H1 (cell line): ENCODE measurements around the gene NAA40. TPM values are rescaled to one million over a fixed set of nuclear protein-coding genes. Genes with fewer than 3 reads are reported as not detected.

ENCODE experiments used
- CTCF ChIA-PET: fragments of 300-600 bp; sonication (Branson Sonifier 250); formaldehyde crosslinking; loops from one replicate; lab custom pipeline; 2021; ENCODE audit not compliant: partially characterized antibody; lab: Charles Lee
- POLR2A ChIA-PET: fragments of 300-600 bp; sonication (Branson Sonifier 250); formaldehyde crosslinking; loops from one replicate; lab custom pipeline; 2021; ENCODE audit warnings: inconsistent platforms; ENCODE audit not compliant: partially characterized antibody; lab: Charles Lee
- DNase-seq, 2 experiments: peaks; one replicate each; pipeline versions ENCODE4 v3.0.0 to v3.0.0-alpha.2; 2010 to 2022; ENCODE audit warnings: low spot score in 2 of 2, low read depth in 1 of 2, mixed read lengths in 1 of 2
- FAIRE-seq: peaks from 2 replicates; lab custom pipeline; 2011; peaks lifted over from hg19 to GRCh38; lab: Jason Lieb, UNC
- H2AFZ ChIP-seq: 2 replicates; pipeline ENCODE4 v1.8.1; 2012; ENCODE audit warnings: low read length, inconsistent platforms
- H2AK5ac ChIP-seq: 2 replicates; pipeline ENCODE4 v1.6.1; 2013; ENCODE audit warnings: low read depth, low read length
- H2BK120ac ChIP-seq: replicated peaks from 2 replicates; pipeline ENCODE3; 2013; ENCODE audit warnings: low read depth, low read length, inconsistent platforms
- H2BK12ac ChIP-seq: 2 replicates; pipeline ENCODE4 v1.6.1; 2013; ENCODE audit warnings: low read depth, low read length
- H2BK15ac ChIP-seq: 2 replicates; pipeline ENCODE4 v1.6.1; 2013; ENCODE audit warnings: low read length
- H2BK20ac ChIP-seq: 2 replicates; pipeline ENCODE4 v1.6.1; 2013; ENCODE audit warnings: low read length
- H2BK5ac ChIP-seq: 2 replicates; pipeline ENCODE4 v1.6.1; 2013; ENCODE audit warnings: low read depth, low read length
- H3K14ac ChIP-seq: 2 replicates; pipeline ENCODE4 v1.6.1; 2013; ENCODE audit warnings: inconsistent platforms; ENCODE audit not compliant: insufficient read length
- H3K18ac ChIP-seq: 2 replicates; pipeline ENCODE4 v1.6.1; 2013; ENCODE audit warnings: low read length; ENCODE audit errors: extremely low read depth
- H3K23ac ChIP-seq: 2 replicates; pipeline ENCODE4 v1.6.1; 2013; ENCODE audit warnings: inconsistent platforms; ENCODE audit not compliant: insufficient read length
- H3K23me2 ChIP-seq: 2 replicates; pipeline ENCODE4 v1.6.1; 2013; ENCODE audit warnings: low read depth, low read length
- H3K27ac ChIP-seq: 2 replicates; pipeline ENCODE4 v1.6.1; 2011; ENCODE audit warnings: low read depth, low read length, inconsistent platforms
- H3K27me3 ChIP-seq, 4 experiments: replicated peaks in 1 of 4; 1 replicate in 1 of 4; 2 replicates in 3 of 4; pipeline versions ENCODE4 v1.6.1 to v1.8.1; 2011 to 2013; ENCODE audit warnings: low read length in 3 of 4, mild to moderate bottlenecking in 3 of 4, inconsistent platforms in 2 of 4, mixed read lengths in 2 of 4, moderate library complexity in 1 of 4; ENCODE audit not compliant: control insufficient read depth in 3 of 4, insufficient read depth in 3 of 4; ENCODE audit errors: extremely low read depth in 1 of 4
- H3K36me3 ChIP-seq, 4 experiments: 2 replicates each; pipeline versions ENCODE4 v1.6.1 to v1.8.1; 2011 to 2013; ENCODE audit warnings: mild to moderate bottlenecking in 4 of 4, low read length in 3 of 4, moderate library complexity in 2 of 4, control low read depth in 1 of 4, inconsistent platforms in 1 of 4; ENCODE audit not compliant: insufficient read depth in 4 of 4, control insufficient read depth in 2 of 4
- H3K4ac ChIP-seq: replicated peaks from 2 replicates; pipeline ENCODE3; 2013; ENCODE audit warnings: low read length, low read depth, mixed read lengths, inconsistent platforms; ENCODE audit not compliant: insufficient read length
- H3K4me1 ChIP-seq, 4 experiments: replicated peaks in 1 of 4; 1 replicate in 1 of 4; 2 replicates in 3 of 4; pipeline versions ENCODE4 v1.6.1 to v1.8.1; 2011 to 2013; ENCODE audit warnings: low read length in 3 of 4, inconsistent platforms in 2 of 4, mixed read lengths in 1 of 4; ENCODE audit not compliant: insufficient read depth in 4 of 4, control insufficient read depth in 3 of 4
- H3K4me2 ChIP-seq, 2 experiments: 2 replicates each; pipeline versions ENCODE4 v1.6.1 to v1.8.1; 2011 to 2013; ENCODE audit warnings: low read depth in 2 of 2, low read length in 2 of 2, control low read depth in 1 of 2, inconsistent platforms in 1 of 2, mild to moderate bottlenecking in 1 of 2; ENCODE audit not compliant: insufficient read depth in 1 of 2
- H3K4me3 ChIP-seq, 4 experiments: fragments of 200-600, 300-600 bp in 1 of 4; sonication (generic), shearing (Covaris generic), sonication (Bioruptor Twin) in 1 of 4; 2 replicates each; pipeline versions ENCODE4 v1.5.1 to v1.8.1; 2011 to 2016; ENCODE audit warnings: low read length in 4 of 4, low read depth in 3 of 4, control low read depth in 2 of 4, inconsistent platforms in 2 of 4, mild to moderate bottlenecking in 2 of 4, mixed read lengths in 1 of 4, moderate library complexity in 1 of 4; ENCODE audit not compliant: insufficient read depth in 2 of 4; ENCODE audit errors: extremely low read depth in 1 of 4
- H3K56ac ChIP-seq: replicated peaks from 2 replicates; pipeline ENCODE3; 2013; ENCODE audit warnings: low read depth, mild to moderate bottlenecking, mixed read lengths, low read length, inconsistent platforms; ENCODE audit not compliant: insufficient read length
- H3K79me1 ChIP-seq: 2 replicates; pipeline ENCODE4 v1.6.1; 2013; ENCODE audit warnings: low read depth, low read length, control low read depth
- H3K79me2 ChIP-seq, 2 experiments: 2 replicates each; pipeline versions ENCODE4 v1.6.1 to v1.8.1; 2012 to 2013; ENCODE audit warnings: low read length in 2 of 2, mild to moderate bottlenecking in 2 of 2, inconsistent platforms in 1 of 2; ENCODE audit not compliant: insufficient read depth in 2 of 2, control insufficient read depth in 1 of 2
- H3K9ac ChIP-seq, 4 experiments: replicated peaks in 1 of 4; 1 replicate in 1 of 4; 2 replicates in 3 of 4; pipeline versions ENCODE4 v1.6.1 to v1.8.1; 2011 to 2013; ENCODE audit warnings: low read depth in 3 of 4, low read length in 3 of 4, control low read depth in 2 of 4, mild to moderate bottlenecking in 2 of 4, moderate library complexity in 2 of 4, inconsistent platforms in 1 of 4; ENCODE audit errors: extremely low read depth in 1 of 4
- H3K9me3 ChIP-seq, 2 experiments: 2 replicates each; pipeline versions ENCODE4 v1.6.1 to v1.8.1; 2012 to 2013; ENCODE audit warnings: mild to moderate bottlenecking in 2 of 2, moderate library complexity in 2 of 2, control low read depth in 1 of 2, inconsistent platforms in 1 of 2, low read depth in 1 of 2, low read length in 1 of 2, mixed read lengths in 1 of 2; ENCODE audit not compliant: insufficient read depth in 2 of 2
- H4K20me1 ChIP-seq, 2 experiments: replicated peaks in 1 of 2; 2 replicates each; pipeline versions ENCODE3 to v1.8.1; 2011 to 2013; ENCODE audit warnings: inconsistent platforms in 2 of 2, low read length in 2 of 2, mild to moderate bottlenecking in 1 of 2; ENCODE audit not compliant: insufficient read depth in 2 of 2, control insufficient read depth in 1 of 2
- H4K5ac ChIP-seq: 2 replicates; pipeline ENCODE4 v1.6.1; 2013; ENCODE audit warnings: low read length, low read depth, mixed read lengths, inconsistent platforms; ENCODE audit not compliant: insufficient read length
- H4K8ac ChIP-seq: 2 replicates; pipeline ENCODE4 v1.8.0; 2013; ENCODE audit warnings: mild to moderate bottlenecking, moderate library complexity, low read length, inconsistent platforms; ENCODE audit not compliant: insufficient read depth; ENCODE audit errors: extremely low read depth
- H4K91ac ChIP-seq: replicated peaks from 2 replicates; pipeline ENCODE3; 2013; ENCODE audit warnings: low read length, mixed read lengths, inconsistent platforms; ENCODE audit not compliant: insufficient read length
- BRCA1 ChIP-seq: IDR thresholded peaks from 2 replicates; pipeline ENCODE4 v1.6.1; 2012; ENCODE audit warnings: low read depth, low read length, improper control_type of control experiment
- CEBPB ChIP-seq: IDR thresholded peaks from 2 replicates; pipeline ENCODE4 v1.6.1; 2012; ENCODE audit warnings: low read depth, low read length
- E2F6 ChIP-seq: IDR thresholded peaks from 2 replicates; pipeline ENCODE4 v1.6.1; 2012; ENCODE audit warnings: inconsistent platforms
- FOSL1 ChIP-seq: IDR thresholded peaks from 2 replicates; pipeline ENCODE4 v1.6.1; 2011; ENCODE audit warnings: mild to moderate bottlenecking, low read depth, low read length, moderate library complexity; ENCODE audit not compliant: insufficient read depth
- PHF8 ChIP-seq: fragments of 200-600 bp; sonication (generic); conservative IDR thresholded peaks from 2 replicates; pipeline ENCODE4 v1.7.1; 2012; ENCODE audit warnings: low read depth, mild to moderate bottlenecking, inconsistent platforms, low read length, moderate library complexity
- POLR2AphosphoS5 ChIP-seq: IDR thresholded peaks from 2 replicates; pipeline ENCODE4 v1.6.1; 2011; ENCODE audit warnings: low read depth, low read length
- SIN3A ChIP-seq, 2 experiments: IDR thresholded peaks in 1 of 2; conservative IDR thresholded peaks in 1 of 2; 2 replicates each; pipeline ENCODE4 v1.6.1; 2011 to 2012; ENCODE audit warnings: low read length in 2 of 2, improper control_type of control experiment in 1 of 2, low read depth in 1 of 2, mild to moderate bottlenecking in 1 of 2
- SP4 ChIP-seq: IDR thresholded peaks from 2 replicates; pipeline ENCODE4 v1.6.1; 2012; ENCODE audit warnings: low read length, inconsistent platforms
- TCF12 ChIP-seq: IDR thresholded peaks from 2 replicates; pipeline ENCODE4 v1.6.1; 2011; ENCODE audit warnings: low read depth, mild to moderate bottlenecking, low read length
- WGBS, 2 experiments: shearing (Covaris generic) in 1 of 2; methylation state at CpG; one replicate each; pipeline versions ENCODE4 v1.1.6 to v1.1.7; 2013 to 2015; ENCODE audit warnings: low lambda C conversion rate in 2 of 2, mixed read lengths in 2 of 2, inconsistent platforms in 1 of 2, low coverage in 1 of 2, missing lambda C conversion rate in 1 of 2; ENCODE audit not compliant: insufficient replicate concordance in 2 of 2, insufficient coverage in 1 of 2, insufficient read length in 1 of 2; ENCODE audit errors: extremely low coverage in 1 of 2, missing lambda C conversion rate in 1 of 2; 5-methylcytosine and 5-hydroxymethylcytosine counted together
- polyA plus RNA-seq, 7 experiments: library from polyadenylated mRNA; depleted of rRNA in 3 of 7; stranded (reverse) in 5 of 7; unstranded in 2 of 7; fragments of >200 nt in 5 of 7; fragments of 200-250 nt in 2 of 7; gene quantifications; 1 replicate in 5 of 7; 2 replicates in 1 of 7; 4 replicates in 1 of 7; pipeline versions ENCODE4 v1.2.1 to v1.2.3, GENCODE V29; 2011 to 2013; ENCODE audit warnings: missing spikeins in 2 of 7, mixed read lengths in 2 of 7
- total RNA-seq: library from RNA; stranded (reverse); fragmentation: NEBNext Ultra II Directional; extraction: Animal tissue kit (Norgen Biotek cat#: 25700); gene quantifications from 2 replicates; pipeline ENCODE4 v1.2.1, GENCODE V29; 2021

Gene NAA40
- total and polyA plus RNA-seq, 2 of the 8 experiments (the other 6 are each of a cell fraction or from before 2014, with no cell fraction given) = 20.0 to 31.1 TPM

- H3K4me1 ChIP-seq = peaks cover 2 to 34% (median 31%) of the 10 kb centered on the region in 4 experiments
- H3K14ac ChIP-seq = peak overlapping the region; percentile 69
- peaks cover 8 to 10% of the 10 kb centered on the region in 2 experiments for H4K20me1 ChIP-seq
- FAIRE-seq (no peak), DNase-seq (peak in 1 of 2 experiments; percentile 96)
- peak overlapping the region; percentile 99 for H2BK5ac ChIP-seq
- H3K4ac ChIP-seq = peak overlapping the region; percentile 96
- POLR2A ChIA-PET = interaction anchor here (0.6 to 10.7 kb wide), 31 partner anchors 11 to 1079 kb away, joined by 3 to 173 read pairs (median 4); partner anchors contain the start of genes COX8A, MARK2, NAA40 and STIP1
- H4K8ac ChIP-seq = peak overlapping the region; percentile 97; the same call in 1 of the 2 replicates
- peak overlapping the region; percentile 100 for H2BK15ac ChIP-seq
- H4K91ac ChIP-seq = peak overlapping the region; percentile 100
- H3K9me3 ChIP-seq = no peaks in the 10 kb centered on the region
- H3K56ac ChIP-seq = peak overlapping the region; percentile 93
- H4K5ac ChIP-seq = peak overlapping the region; percentile 98
- H3K9ac ChIP-seq = peak overlapping the region in 3 of 4 experiments; percentile 82 to 90 (median 88); a peak in 6 of 7 replicates
- peak overlapping the region; percentile 91; the same call in 1 of the 2 replicates for H2AK5ac ChIP-seq
- H3K79me1 ChIP-seq = peaks cover 9% of the 10 kb centered on the region
- H3K27ac ChIP-seq = peak overlapping the region; percentile 95
- H3K4me3 ChIP-seq = peak overlapping the region; percentile 47 to 86 (median 64)
- peak overlapping the region; percentile 76 for H2BK120ac ChIP-seq
- 6% methylated on average over 35 of the region's 41 CpGs; no CpG with 5 or more reads in 1 of the 2 experiments for WGBS, 2 experiments
- H3K27me3 ChIP-seq = peaks cover 0 to 5% (median 0%) of the 10 kb centered on the region in 4 experiments; a peak in 2 of 7 replicates
- CTCF ChIA-PET = interaction anchor here (0.6 to 9.3 kb wide), 19 partner anchors 8 to 229 kb away, joined by 3 to 129 read pairs (median 6); partner anchors contain the start of genes MARK2 and NAA40
- H2AFZ ChIP-seq = no peak overlapping the region
- H3K79me2 ChIP-seq = peaks cover 3 to 20% of the 10 kb centered on the region in 2 experiments; a peak in 3 of 4 replicates
- H3K36me3 ChIP-seq = peaks cover 2 to 8% (median 7%) of the 10 kb centered on the region in 4 experiments; a peak in 5 of 8 replicates
- H3K23ac ChIP-seq = no peak overlapping the region
- H2BK12ac ChIP-seq = peak overlapping the region; percentile 97
- H3K18ac ChIP-seq = peak overlapping the region; percentile 100
- H3K4me2 ChIP-seq = peak overlapping the region; percentile 89 to 97
- H2BK20ac ChIP-seq = peak overlapping the region; percentile 90
- peaks cover 31% of the 10 kb centered on the region for H3K23me2 ChIP-seq
- TF ChIP-seq PHF8 = peak; percentile 61
- 0 out of 4 replicates have a peak, but pooled peaks have one; percentile 21 to 66 for TF ChIP-seq SIN3A (conservative IDR thresholded peaks at IDR 0.05 in 1 of 2, IDR thresholded peaks at IDR 0.05 in 1 of 2; ENCODE audit: low read depth in 1 of 2, low read length in 2 of 2)
- TF ChIP-seq SP4 = peak; percentile 44; the same call in 1 of the 2 replicates
- TF ChIP-seq TCF12 = peak; percentile 91
- peak; percentile 43 for TF ChIP-seq POLR2AphosphoS5
- peak; percentile 72 for TF ChIP-seq E2F6
- no peak for TF ChIP-seq CEBPB
- TF ChIP-seq BRCA1 = no peak
- no peak for TF ChIP-seq FOSL1
Observed at GRCh38 chr11:63919267-63920125, 19.3 kb upstream of the NAA40 start.
